CD8-positive, alpha-beta memory T cell (primary cell): ENCODE results near the gene TPK1. TPM values are rescaled to one million over a fixed set of nuclear protein-coding genes. Genes with fewer than 3 reads are reported as not detected.
"Not testable (repeated sequence)": the region's sequence is repeated elsewhere in the genome, so short reads cannot be mapped to it uniquely, and the experiment has no call there.

Source experiments
- CTCF ChIA-PET: fragments of 350-600 bp; sonication (Branson Sonifier 250); formaldehyde crosslinking; loops from one replicate; lab custom pipeline; 2021; ENCODE audit warnings: antibody characterized with exemption; lab: Charles Lee
- POLR2A ChIA-PET: fragments of 350-600 bp; sonication (Branson Sonifier 250); formaldehyde crosslinking; loops from one replicate; lab custom pipeline; 2021; ENCODE audit warnings: antibody characterized with exemption; lab: Charles Lee
- DNase-seq, 5 donors: peaks; one replicate each; pipeline versions ENCODE4 v3.0.0 to v3.0.0-alpha.2; 2020 to 2022; ENCODE audit warnings: mixed read lengths in 1 of 5
- H3K27ac ChIP-seq: one replicate; pipeline ENCODE4 v1.7.0; 2013; ENCODE audit warnings: low read depth, mild to moderate bottlenecking, low read length, moderate library complexity
- H3K27me3 ChIP-seq: 2 replicates; pipeline ENCODE4 v1.7.0; 2013; ENCODE audit warnings: low read length, mild to moderate bottlenecking; ENCODE audit not compliant: insufficient read depth, poor library complexity, severe bottlenecking
- H3K36me3 ChIP-seq: 2 replicates; pipeline ENCODE4 v1.7.0; 2013; ENCODE audit warnings: mild to moderate bottlenecking, low read length, moderate library complexity; ENCODE audit not compliant: insufficient read depth
- H3K4me1 ChIP-seq: 2 replicates; pipeline ENCODE4 v1.7.0; 2013; ENCODE audit warnings: mild to moderate bottlenecking, low read length, moderate library complexity; ENCODE audit not compliant: insufficient read depth
- H3K4me3 ChIP-seq: 2 replicates; pipeline ENCODE4 v1.7.0; 2013; ENCODE audit warnings: mild to moderate bottlenecking, low read length
- H3K9me3 ChIP-seq: 2 replicates; pipeline ENCODE4 v1.7.0; 2013; ENCODE audit warnings: mild to moderate bottlenecking, low read length
- H3K27ac Mint-ChIP-seq, 8 donors: one replicate each; pipeline ENCODE4 v1.8.0; 2020 to 2021; ENCODE audit warnings: mixed read lengths in 8 of 8, mild to moderate bottlenecking in 6 of 8, inconsistent platforms in 3 of 8, moderate library complexity in 3 of 8
- H3K27me3 Mint-ChIP-seq, 2 donors: one replicate each; pipeline ENCODE4 v1.8.0; 2020 to 2021; ENCODE audit warnings: mixed read lengths in 2 of 2, mild to moderate bottlenecking in 1 of 2, moderate library complexity in 1 of 2
- H3K36me3 Mint-ChIP-seq, 3 donors: one replicate each; pipeline ENCODE4 v1.8.0; 2020 to 2021; ENCODE audit warnings: mixed read lengths in 3 of 3, inconsistent platforms in 1 of 3, mild to moderate bottlenecking in 1 of 3
- H3K4me1 Mint-ChIP-seq, 3 donors: one replicate each; pipeline ENCODE4 v1.8.0; 2020 to 2021; ENCODE audit warnings: mixed read lengths in 3 of 3, inconsistent platforms in 1 of 3, mild to moderate bottlenecking in 1 of 3
- H3K4me3 Mint-ChIP-seq, 7 donors: one replicate each; pipeline ENCODE4 v1.8.0; 2020 to 2021; ENCODE audit warnings: mixed read lengths in 7 of 7, mild to moderate bottlenecking in 6 of 7, moderate library complexity in 4 of 7, inconsistent platforms in 2 of 7
- H3K9me3 Mint-ChIP-seq, 5 donors: one replicate each; pipeline ENCODE4 v1.8.0; 2020 to 2022; ENCODE audit warnings: mixed read lengths in 5 of 5, mild to moderate bottlenecking in 3 of 5, moderate library complexity in 2 of 5, inconsistent platforms in 1 of 5
- polyA plus RNA-seq: library from polyadenylated mRNA; unstranded; fragments of 300-500 nt; fragmentation: Illumina TruSeq; gene quantifications from one replicate; pipeline ENCODE4 v1.2.3, GENCODE V29; 2021
- total RNA-seq, 2 experiments: library from RNA; stranded (reverse); gene quantifications; one replicate each; pipeline ENCODE4 v1.2.3, GENCODE V29; 2021

TPK1 gene
- total and polyA plus RNA-seq, 3 experiments from 2014 or later, result 18.0 to 20.1 (median 19.0) TPM

DNA sequence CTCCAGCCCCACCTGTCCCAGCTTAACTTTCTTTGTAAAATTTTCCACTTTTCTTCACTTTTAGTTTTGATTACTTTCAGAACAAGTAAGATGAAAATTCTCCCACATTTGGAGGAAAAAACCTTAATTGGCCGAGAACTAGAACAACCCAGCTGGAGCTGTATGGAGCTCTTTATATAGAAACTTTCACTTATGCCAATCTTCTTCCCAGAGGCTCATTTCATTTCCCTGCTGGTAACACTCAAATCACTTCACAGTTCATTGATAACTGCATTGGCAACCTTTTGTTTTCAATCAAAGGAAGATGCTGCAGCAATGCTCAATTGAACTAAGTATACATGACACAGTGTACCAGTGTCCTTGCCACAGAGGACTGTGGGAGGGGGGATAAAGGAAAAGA is 256.2 kb downstream of the TPK1 start:
- Mint-ChIP-seq H3K9me3 (peaks cover 0 to 8% (median 2%) of the 10 kb centered on the region in 5 donors), H3K4me3 (no peak overlapping the region), H3K4me1 (no peaks in the 10 kb centered on the region), H3K27me3 (no peaks in the 10 kb centered on the region), H3K27ac (no peak overlapping the region), H3K36me3 (peaks cover 15 to 26% (median 25%) of the 10 kb centered on the region in 3 donors)
- POLR2A ChIA-PET, result no interaction called here
- no peaks in the 10 kb centered on the region for H3K4me1 ChIP-seq
- DNase-seq, result no peak
- H3K27ac ChIP-seq, result no peak overlapping the region
- no peaks in the 10 kb centered on the region for H3K27me3 ChIP-seq
- no peaks in the 10 kb centered on the region for H3K36me3 ChIP-seq
- H3K9me3 ChIP-seq, result no peaks in the 10 kb centered on the region
- no peak overlapping the region for H3K4me3 ChIP-seq
- CTCF ChIA-PET, result no interaction called here

DNA sequence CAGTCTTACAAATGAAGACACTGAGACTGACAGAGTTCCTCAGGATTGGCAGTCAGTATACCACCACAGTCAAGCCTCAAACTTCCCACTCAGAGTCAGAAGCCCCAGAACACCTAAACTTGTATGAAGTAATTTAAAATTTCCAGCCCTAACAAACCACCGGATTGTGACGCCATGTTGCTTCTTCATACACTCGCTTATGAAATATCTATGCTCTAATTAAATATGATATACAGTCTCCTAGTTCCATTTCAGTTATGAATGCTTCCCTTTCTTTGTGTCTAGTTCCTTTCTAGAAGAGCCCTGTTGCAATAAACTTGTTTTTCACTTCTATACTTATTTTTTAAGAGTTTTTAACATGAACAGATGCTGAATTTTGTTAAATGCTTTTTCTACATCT is 260.4 kb downstream of the TPK1 start:
- no peak overlapping the region for H3K4me3 Mint-ChIP-seq
- no peak for DNase-seq
- Histone ChIP-seq H3K4me1 (no peaks in the 10 kb centered on the region), H3K27ac (no peak overlapping the region), H3K36me3 (no peaks in the 10 kb centered on the region), H3K9me3 (no peaks in the 10 kb centered on the region), H3K27me3 (no peaks in the 10 kb centered on the region), H3K4me3 (no peak overlapping the region)
- no peak overlapping the region for H3K27ac Mint-ChIP-seq
- ChIA-PET CTCF (no interaction called here), POLR2A (no interaction called here)
- H3K27me3 Mint-ChIP-seq, result peaks cover 0 to 2% of the 10 kb centered on the region in 2 donors
- no peaks in the 10 kb centered on the region for H3K4me1 Mint-ChIP-seq
- peaks cover 7 to 19% (median 10%) of the 10 kb centered on the region in 3 donors for H3K36me3 Mint-ChIP-seq
- H3K9me3 Mint-ChIP-seq, result peaks cover 0 to 8% (median 0%) of the 10 kb centered on the region in 5 donors

DNA sequence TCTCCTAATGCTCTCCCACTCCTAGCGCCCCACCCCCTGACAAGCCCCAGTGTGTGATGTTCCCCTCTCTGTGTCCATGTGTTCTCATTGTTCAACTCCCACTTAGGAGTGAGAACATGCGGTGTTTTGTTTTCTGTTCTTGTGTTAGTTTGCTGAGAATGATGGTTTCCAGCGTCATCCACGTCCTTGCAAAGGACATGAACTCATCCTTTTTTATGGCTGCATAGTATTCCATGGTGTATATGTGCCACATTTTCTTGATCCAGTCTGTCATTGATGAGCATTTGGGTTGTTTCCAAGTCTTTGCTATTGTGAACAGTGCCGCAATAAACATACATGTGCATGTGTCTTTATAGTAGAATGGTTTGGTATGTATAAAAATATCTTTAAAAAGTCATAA is 261.1 kb downstream of the TPK1 start:
- H3K27ac Mint-ChIP-seq, DNase-seq, H3K36me3 ChIP-seq, H3K4me1 Mint-ChIP-seq, H3K27me3 Mint-ChIP-seq, H3K9me3 Mint-ChIP-seq, H3K4me3 Mint-ChIP-seq, H3K27me3 ChIP-seq, H3K27ac ChIP-seq, H3K4me3 ChIP-seq, CTCF ChIA-PET, H3K9me3 ChIP-seq, H3K4me1 ChIP-seq, POLR2A ChIA-PET: not testable (repeated sequence)
- peaks cover 6 to 19% (median 10%) of the 10 kb centered on the region in 3 donors for H3K36me3 Mint-ChIP-seq

DNA sequence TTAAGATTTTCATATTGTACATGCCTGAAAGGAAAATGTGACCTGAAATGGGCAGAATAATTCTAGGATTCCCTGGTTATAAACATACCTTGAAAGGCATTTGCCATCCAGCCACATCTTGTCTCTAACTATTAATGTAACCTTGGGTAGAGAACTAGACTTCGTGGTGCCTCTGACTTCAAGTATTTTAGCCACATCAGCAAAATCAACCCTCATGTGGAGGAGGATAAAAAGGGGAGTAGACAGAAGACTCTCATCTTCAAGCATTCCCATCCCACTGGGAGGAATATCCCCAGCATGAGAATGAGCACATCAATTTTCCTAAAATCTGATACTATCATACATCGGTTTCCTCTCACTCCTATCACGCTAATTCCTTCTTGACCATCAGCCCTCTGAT is 267.6 kb downstream of the TPK1 start:
- H3K27ac ChIP-seq, result no peak overlapping the region
- peaks cover 0 to 6% (median 0%) of the 10 kb centered on the region in 5 donors for H3K9me3 Mint-ChIP-seq
- H3K27ac Mint-ChIP-seq, result no peak overlapping the region
- H3K4me1 Mint-ChIP-seq, result peaks cover 0 to 6% (median 0%) of the 10 kb centered on the region in 3 donors
- ChIA-PET CTCF (no interaction called here), POLR2A (no interaction called here)
- H3K4me3 ChIP-seq, result no peak overlapping the region
- H3K4me3 Mint-ChIP-seq, result no peak overlapping the region
- peaks cover 11 to 28% (median 17%) of the 10 kb centered on the region in 3 donors for H3K36me3 Mint-ChIP-seq
- H3K27me3 ChIP-seq, result no peaks in the 10 kb centered on the region
- no peaks in the 10 kb centered on the region for H3K36me3 ChIP-seq
- H3K4me1 ChIP-seq, result no peaks in the 10 kb centered on the region
- DNase-seq, result no peak
- H3K27me3 Mint-ChIP-seq, result no peaks in the 10 kb centered on the region
- H3K9me3 ChIP-seq, result no peaks in the 10 kb centered on the region

DNA sequence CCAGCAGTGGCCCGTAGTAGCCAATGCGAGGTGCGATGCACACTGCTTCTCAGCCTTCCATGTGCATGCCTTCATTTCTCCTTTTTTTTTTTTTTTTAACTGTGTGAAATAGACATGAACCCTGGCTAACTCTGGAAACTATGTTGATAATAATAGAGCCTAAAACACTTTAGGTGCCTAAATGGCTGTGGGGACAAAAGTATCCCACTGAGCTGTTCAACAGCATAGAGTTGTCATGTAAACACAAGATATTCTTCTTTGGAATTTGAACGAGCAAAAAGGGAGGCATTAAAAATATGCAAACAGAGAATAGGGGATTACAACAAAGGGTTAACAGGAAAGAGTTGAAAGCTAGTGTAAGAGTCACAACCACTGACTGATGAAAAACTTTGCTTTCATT is 270.3 kb downstream of the TPK1 start:
- H3K4me1 ChIP-seq, result no peaks in the 10 kb centered on the region
- ChIA-PET CTCF (interaction anchor here (1.1 kb wide), 1 partner anchor 16 kb away, joined by 3 read pairs; no protein-coding TSS in a partner anchor), POLR2A (no interaction called here)
- no peak for DNase-seq
- H3K27me3 Mint-ChIP-seq, result no peaks in the 10 kb centered on the region
- H3K4me1 Mint-ChIP-seq, result peaks cover 0 to 6% (median 0%) of the 10 kb centered on the region in 3 donors
- H3K4me3 ChIP-seq, result no peak overlapping the region
- H3K36me3 Mint-ChIP-seq, result peaks cover 11 to 33% (median 21%) of the 10 kb centered on the region in 3 donors
- no peaks in the 10 kb centered on the region for H3K36me3 ChIP-seq
- no peaks in the 10 kb centered on the region for H3K9me3 ChIP-seq
- no peak overlapping the region for H3K27ac Mint-ChIP-seq
- no peaks in the 10 kb centered on the region for H3K27me3 ChIP-seq
- H3K27ac ChIP-seq, result no peak overlapping the region
- peaks cover 0 to 7% (median 0%) of the 10 kb centered on the region in 5 donors for H3K9me3 Mint-ChIP-seq
- H3K4me3 Mint-ChIP-seq, result no peak overlapping the region

DNA sequence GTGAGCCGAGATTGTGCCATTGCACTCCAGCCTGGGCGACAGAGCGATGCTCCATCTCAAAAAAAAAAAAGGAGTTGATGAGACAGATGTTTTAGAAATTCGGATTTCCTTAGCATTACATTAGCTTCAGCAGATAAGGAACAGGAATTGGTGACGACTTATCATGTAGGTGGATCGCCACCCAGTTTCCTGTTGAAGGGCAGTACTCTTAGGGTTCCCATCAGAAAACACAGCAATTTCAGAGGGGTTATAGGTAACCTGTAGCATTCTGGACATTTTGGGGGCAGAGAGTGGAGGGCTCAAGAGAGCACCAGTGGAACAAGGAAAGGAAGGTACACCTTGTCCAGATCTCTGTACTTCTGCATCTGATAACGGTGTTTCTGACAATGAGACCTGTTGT is 286.0 kb downstream of the TPK1 start:
- Histone ChIP-seq H3K27ac (no peak overlapping the region), H3K4me1 (no peaks in the 10 kb centered on the region), H3K27me3 (no peaks in the 10 kb centered on the region), H3K4me3 (no peak overlapping the region), H3K36me3 (peaks cover 3% of the 10 kb centered on the region), H3K9me3 (no peaks in the 10 kb centered on the region)
- POLR2A ChIA-PET, result no interaction called here
- Mint-ChIP-seq H3K4me1 (peaks cover 0 to 7% (median 4%) of the 10 kb centered on the region in 3 donors), H3K4me3 (no peak overlapping the region), H3K36me3 (peaks cover 8 to 30% (median 22%) of the 10 kb centered on the region in 3 donors), H3K27ac (peak overlapping the region in 2 of 8 donors; percentile 36 to 81), H3K9me3 (no peaks in the 10 kb centered on the region), H3K27me3 (no peaks in the 10 kb centered on the region)
- CTCF ChIA-PET, result no interaction called here
- DNase-seq, result no peak

DNA sequence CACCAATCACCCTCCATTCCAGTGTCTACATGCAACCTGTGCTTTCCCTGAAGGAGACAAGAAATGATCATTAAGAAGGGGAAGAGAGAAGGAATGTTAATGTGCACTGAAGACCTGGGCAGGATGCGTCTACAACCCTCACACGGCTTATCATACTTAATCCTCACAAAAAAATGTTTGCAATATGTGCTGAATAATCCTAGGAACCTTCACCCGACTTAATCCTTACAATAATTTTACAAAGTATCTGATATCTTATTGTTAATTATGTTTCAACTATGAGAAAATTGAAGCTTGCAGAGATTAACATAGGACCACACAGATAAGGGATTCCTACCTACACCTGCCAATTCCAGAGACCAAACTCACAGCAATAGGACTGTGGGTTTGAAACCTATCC is 287.3 kb downstream of the TPK1 start:
- no peaks in the 10 kb centered on the region for H3K9me3 ChIP-seq
- peaks cover 3% of the 10 kb centered on the region for H3K36me3 ChIP-seq
- Mint-ChIP-seq H3K36me3 (peaks cover 12 to 34% (median 24%) of the 10 kb centered on the region in 3 donors), H3K9me3 (no peaks in the 10 kb centered on the region), H3K27me3 (no peaks in the 10 kb centered on the region), H3K27ac (no peak overlapping the region), H3K4me1 (peaks cover 0 to 7% (median 4%) of the 10 kb centered on the region in 3 donors), H3K4me3 (no peak overlapping the region)
- DNase-seq, result no peak
- H3K27ac ChIP-seq, result no peak overlapping the region
- POLR2A ChIA-PET, result no interaction called here
- no peaks in the 10 kb centered on the region for H3K4me1 ChIP-seq
- H3K4me3 ChIP-seq, result no peak overlapping the region
- CTCF ChIA-PET, result no interaction called here
- H3K27me3 ChIP-seq, result no peaks in the 10 kb centered on the region

DNA sequence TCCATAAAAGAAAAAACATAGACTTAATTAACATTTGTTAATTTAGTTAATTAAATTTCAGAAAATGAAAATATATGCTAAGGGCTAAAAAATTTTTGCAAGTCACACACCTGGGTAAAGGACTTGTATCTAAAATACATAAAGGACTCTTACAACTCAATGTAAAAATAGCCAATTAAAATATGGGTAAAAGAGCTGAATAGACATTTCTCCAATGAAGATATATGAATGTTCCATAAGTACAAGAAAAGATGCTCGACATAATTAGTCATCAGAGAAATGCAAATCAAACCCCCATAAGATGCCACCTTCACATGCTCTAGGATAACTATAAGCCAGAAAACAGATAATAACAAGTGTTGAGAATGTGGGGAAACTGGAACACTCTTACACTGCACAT is 288.0 kb downstream of the TPK1 start:
- Histone ChIP-seq H3K4me3 (no peak overlapping the region), H3K27me3 (no peaks in the 10 kb centered on the region), H3K9me3 (no peaks in the 10 kb centered on the region), H3K27ac (no peak overlapping the region), H3K4me1 (no peaks in the 10 kb centered on the region), H3K36me3 (peaks cover 3% of the 10 kb centered on the region)
- Mint-ChIP-seq H3K27ac (no peak overlapping the region), H3K36me3 (peaks cover 13 to 39% (median 24%) of the 10 kb centered on the region in 3 donors), H3K4me1 (peaks cover 0 to 7% (median 4%) of the 10 kb centered on the region in 3 donors), H3K4me3 (no peak overlapping the region), H3K27me3 (no peaks in the 10 kb centered on the region), H3K9me3 (no peaks in the 10 kb centered on the region)
- POLR2A ChIA-PET, result no interaction called here
- no peak for DNase-seq
- CTCF ChIA-PET, result no interaction called here
